ENCODE measurements around the gene CDH13.

GRCh38 chr16:82594114-82594513, 32.7 kb upstream of the CDH13 start:
- TF ChIP-seq CTCF (IDR thresholded peaks at IDR 0.05) (no peak), ZFX (IDR thresholded peaks at IDR 0.05; ENCODE audit: borderline replicate concordance) (no peak)
